GM21515 (cell line): ENCODE measurements around the gene EIF4EBP2.

Experiments used
- ATAC-seq: cut with Tn5 transposase; IDR thresholded peaks from one replicate; pipeline ENCODE4 v1.9.1; 2021; ENCODE audit not compliant: unreplicated experiment

Gene EIF4EBP2

GRCh38 chr10:70404036-70404786, at the start of gene EIF4EBP2:
Gene EIF4EBP2 (plus strand): TSS chr10:70404145. CDS start chr10:70404402, 257 bp downstream.
- ATAC-seq: peak; percentile 87

- ATAC-seq: no peak
These were observed 49.4 kb upstream of the EIF4EBP2 start for GRCh38 chr10:70354556-70354955.

- ATAC-seq: peak; percentile 62
These were observed 48.6 kb upstream of the EIF4EBP2 start for GRCh38 chr10:70355051-70356021.

GRCh38 chr10:70357565-70357964, 46.4 kb upstream of the EIF4EBP2 start:
- no peak for ATAC-seq

- no peak for ATAC-seq
These were observed 45.5 kb upstream of the EIF4EBP2 start for GRCh38 chr10:70358446-70358845.

GRCh38 chr10:70359017-70359550, 44.9 kb upstream of the EIF4EBP2 start:
- no peak for ATAC-seq

- no peak for ATAC-seq
These were observed 43.7 kb upstream of the EIF4EBP2 start for GRCh38 chr10:70360215-70360614.

- no peak for ATAC-seq
These were observed 41.6 kb upstream of the EIF4EBP2 start for GRCh38 chr10:70362328-70362727.

- ATAC-seq: no peak
These were observed 40.7 kb upstream of the EIF4EBP2 start for GRCh38 chr10:70363292-70363691.

- peak; percentile 92 for ATAC-seq
These were observed 39.8 kb upstream of the EIF4EBP2 start for GRCh38 chr10:70363971-70364771.

GRCh38 chr10:70364772-70365091, 39.2 kb upstream of the EIF4EBP2 start:
- no peak for ATAC-seq

GRCh38 chr10:70367195-70367796, 36.6 kb upstream of the EIF4EBP2 start:
- no peak for ATAC-seq

- no peak for ATAC-seq
These were observed 35.0 kb upstream of the EIF4EBP2 start for GRCh38 chr10:70368774-70369482.

- ATAC-seq: no peak
These were observed 34.4 kb upstream of the EIF4EBP2 start for GRCh38 chr10:70369498-70370018.

- no peak for ATAC-seq
These were observed 33.2 kb upstream of the EIF4EBP2 start for GRCh38 chr10:70370766-70371165.

GRCh38 chr10:70371846-70372245, 32.1 kb upstream of the EIF4EBP2 start:
- ATAC-seq: no peak

GRCh38 chr10:70374775-70375614, 28.9 kb upstream of the EIF4EBP2 start:
- no peak for ATAC-seq

GRCh38 chr10:70376436-70377378, 27.2 kb upstream of the EIF4EBP2 start:
- ATAC-seq: no peak
